H1 (cell line): Measurements from ENCODE around the gene MOV10L1. TPM values are rescaled to one million over a fixed set of nuclear protein-coding genes. Genes with fewer than 3 reads are reported as not detected.

Experiments used
- CTCF ChIA-PET: fragments of 300-600 bp; sonication (Branson Sonifier 250); formaldehyde crosslinking; loops from one replicate; lab custom pipeline; 2021; ENCODE audit not compliant: partially characterized antibody; lab: Charles Lee
- POLR2A ChIA-PET: fragments of 300-600 bp; sonication (Branson Sonifier 250); formaldehyde crosslinking; loops from one replicate; lab custom pipeline; 2021; ENCODE audit warnings: inconsistent platforms; ENCODE audit not compliant: partially characterized antibody; lab: Charles Lee
- DNase-seq, 2 experiments: peaks; one replicate each; pipeline versions ENCODE4 v3.0.0 to v3.0.0-alpha.2; 2010 to 2022; ENCODE audit warnings: low spot score in 2 of 2, low read depth in 1 of 2, mixed read lengths in 1 of 2
- FAIRE-seq: peaks from 2 replicates; lab custom pipeline; 2011; peaks lifted over from hg19 to GRCh38; lab: Jason Lieb, UNC
- H2AFZ ChIP-seq: 2 replicates; pipeline ENCODE4 v1.8.1; 2012; ENCODE audit warnings: low read length, inconsistent platforms
- H2AK5ac ChIP-seq: 2 replicates; pipeline ENCODE4 v1.6.1; 2013; ENCODE audit warnings: low read depth, low read length
- H2BK120ac ChIP-seq: replicated peaks from 2 replicates; pipeline ENCODE3; 2013; ENCODE audit warnings: low read depth, low read length, inconsistent platforms
- H2BK12ac ChIP-seq: 2 replicates; pipeline ENCODE4 v1.6.1; 2013; ENCODE audit warnings: low read depth, low read length
- H2BK15ac ChIP-seq: 2 replicates; pipeline ENCODE4 v1.6.1; 2013; ENCODE audit warnings: low read length
- H2BK20ac ChIP-seq: 2 replicates; pipeline ENCODE4 v1.6.1; 2013; ENCODE audit warnings: low read length
- H2BK5ac ChIP-seq: 2 replicates; pipeline ENCODE4 v1.6.1; 2013; ENCODE audit warnings: low read depth, low read length
- H3K14ac ChIP-seq: 2 replicates; pipeline ENCODE4 v1.6.1; 2013; ENCODE audit warnings: inconsistent platforms; ENCODE audit not compliant: insufficient read length
- H3K18ac ChIP-seq: 2 replicates; pipeline ENCODE4 v1.6.1; 2013; ENCODE audit warnings: low read length; ENCODE audit errors: extremely low read depth
- H3K23ac ChIP-seq: 2 replicates; pipeline ENCODE4 v1.6.1; 2013; ENCODE audit warnings: inconsistent platforms; ENCODE audit not compliant: insufficient read length
- H3K23me2 ChIP-seq: 2 replicates; pipeline ENCODE4 v1.6.1; 2013; ENCODE audit warnings: low read depth, low read length
- H3K27ac ChIP-seq: 2 replicates; pipeline ENCODE4 v1.6.1; 2011; ENCODE audit warnings: low read depth, low read length, inconsistent platforms
- H3K27me3 ChIP-seq, 4 experiments: replicated peaks in 1 of 4; 1 replicate in 1 of 4; 2 replicates in 3 of 4; pipeline versions ENCODE4 v1.6.1 to v1.8.1; 2011 to 2013; ENCODE audit warnings: low read length in 3 of 4, mild to moderate bottlenecking in 3 of 4, inconsistent platforms in 2 of 4, mixed read lengths in 2 of 4, moderate library complexity in 1 of 4; ENCODE audit not compliant: control insufficient read depth in 3 of 4, insufficient read depth in 3 of 4; ENCODE audit errors: extremely low read depth in 1 of 4
- H3K36me3 ChIP-seq, 4 experiments: 2 replicates each; pipeline versions ENCODE4 v1.6.1 to v1.8.1; 2011 to 2013; ENCODE audit warnings: mild to moderate bottlenecking in 4 of 4, low read length in 3 of 4, moderate library complexity in 2 of 4, control low read depth in 1 of 4, inconsistent platforms in 1 of 4; ENCODE audit not compliant: insufficient read depth in 4 of 4, control insufficient read depth in 2 of 4
- H3K4ac ChIP-seq: replicated peaks from 2 replicates; pipeline ENCODE3; 2013; ENCODE audit warnings: low read length, low read depth, mixed read lengths, inconsistent platforms; ENCODE audit not compliant: insufficient read length
- H3K4me1 ChIP-seq, 4 experiments: replicated peaks in 1 of 4; 1 replicate in 1 of 4; 2 replicates in 3 of 4; pipeline versions ENCODE4 v1.6.1 to v1.8.1; 2011 to 2013; ENCODE audit warnings: low read length in 3 of 4, inconsistent platforms in 2 of 4, mixed read lengths in 1 of 4; ENCODE audit not compliant: insufficient read depth in 4 of 4, control insufficient read depth in 3 of 4
- H3K4me2 ChIP-seq, 2 experiments: 2 replicates each; pipeline versions ENCODE4 v1.6.1 to v1.8.1; 2011 to 2013; ENCODE audit warnings: low read depth in 2 of 2, low read length in 2 of 2, control low read depth in 1 of 2, inconsistent platforms in 1 of 2, mild to moderate bottlenecking in 1 of 2; ENCODE audit not compliant: insufficient read depth in 1 of 2
- H3K4me3 ChIP-seq, 4 experiments: fragments of 200-600, 300-600 bp in 1 of 4; sonication (generic), shearing (Covaris generic), sonication (Bioruptor Twin) in 1 of 4; 2 replicates each; pipeline versions ENCODE4 v1.5.1 to v1.8.1; 2011 to 2016; ENCODE audit warnings: low read length in 4 of 4, low read depth in 3 of 4, control low read depth in 2 of 4, inconsistent platforms in 2 of 4, mild to moderate bottlenecking in 2 of 4, mixed read lengths in 1 of 4, moderate library complexity in 1 of 4; ENCODE audit not compliant: insufficient read depth in 2 of 4; ENCODE audit errors: extremely low read depth in 1 of 4
- H3K56ac ChIP-seq: replicated peaks from 2 replicates; pipeline ENCODE3; 2013; ENCODE audit warnings: low read depth, mild to moderate bottlenecking, mixed read lengths, low read length, inconsistent platforms; ENCODE audit not compliant: insufficient read length
- H3K79me1 ChIP-seq: 2 replicates; pipeline ENCODE4 v1.6.1; 2013; ENCODE audit warnings: low read depth, low read length, control low read depth
- H3K79me2 ChIP-seq, 2 experiments: 2 replicates each; pipeline versions ENCODE4 v1.6.1 to v1.8.1; 2012 to 2013; ENCODE audit warnings: low read length in 2 of 2, mild to moderate bottlenecking in 2 of 2, inconsistent platforms in 1 of 2; ENCODE audit not compliant: insufficient read depth in 2 of 2, control insufficient read depth in 1 of 2
- H3K9ac ChIP-seq, 4 experiments: replicated peaks in 1 of 4; 1 replicate in 1 of 4; 2 replicates in 3 of 4; pipeline versions ENCODE4 v1.6.1 to v1.8.1; 2011 to 2013; ENCODE audit warnings: low read depth in 3 of 4, low read length in 3 of 4, control low read depth in 2 of 4, mild to moderate bottlenecking in 2 of 4, moderate library complexity in 2 of 4, inconsistent platforms in 1 of 4; ENCODE audit errors: extremely low read depth in 1 of 4
- H3K9me3 ChIP-seq, 2 experiments: 2 replicates each; pipeline versions ENCODE4 v1.6.1 to v1.8.1; 2012 to 2013; ENCODE audit warnings: mild to moderate bottlenecking in 2 of 2, moderate library complexity in 2 of 2, control low read depth in 1 of 2, inconsistent platforms in 1 of 2, low read depth in 1 of 2, low read length in 1 of 2, mixed read lengths in 1 of 2; ENCODE audit not compliant: insufficient read depth in 2 of 2
- H4K20me1 ChIP-seq, 2 experiments: replicated peaks in 1 of 2; 2 replicates each; pipeline versions ENCODE3 to v1.8.1; 2011 to 2013; ENCODE audit warnings: inconsistent platforms in 2 of 2, low read length in 2 of 2, mild to moderate bottlenecking in 1 of 2; ENCODE audit not compliant: insufficient read depth in 2 of 2, control insufficient read depth in 1 of 2
- H4K5ac ChIP-seq: 2 replicates; pipeline ENCODE4 v1.6.1; 2013; ENCODE audit warnings: low read length, low read depth, mixed read lengths, inconsistent platforms; ENCODE audit not compliant: insufficient read length
- H4K8ac ChIP-seq: 2 replicates; pipeline ENCODE4 v1.8.0; 2013; ENCODE audit warnings: mild to moderate bottlenecking, moderate library complexity, low read length, inconsistent platforms; ENCODE audit not compliant: insufficient read depth; ENCODE audit errors: extremely low read depth
- H4K91ac ChIP-seq: replicated peaks from 2 replicates; pipeline ENCODE3; 2013; ENCODE audit warnings: low read length, mixed read lengths, inconsistent platforms; ENCODE audit not compliant: insufficient read length
- CTBP2 ChIP-seq: IDR thresholded peaks from 2 replicates; pipeline ENCODE4 v1.7.0; 2011; ENCODE audit warnings: borderline replicate concordance, mild to moderate bottlenecking, moderate library complexity, mixed read lengths, low read length; ENCODE audit not compliant: insufficient read depth, insufficient read length
- POLR2A ChIP-seq, 2 experiments: IDR thresholded peaks; 1 replicate in 1 of 2; 2 replicates in 1 of 2; pipeline ENCODE4 v1.6.1; 2011; ENCODE audit warnings: low read depth in 2 of 2, low read length in 2 of 2, mild to moderate bottlenecking in 2 of 2; ENCODE audit errors: control extremely low read depth in 1 of 2
- RNF2 ChIP-seq: fragments of 200-900, 300-1000 bp; sonication (generic); IDR thresholded peaks from 2 replicates; pipeline ENCODE4 v1.7.1; 2016; ENCODE audit warnings: borderline replicate concordance, low read depth, mild to moderate bottlenecking, antibody characterized with exemption, low read length; ENCODE audit not compliant: poor library complexity, severe bottlenecking; ENCODE audit errors: missing control alignments
- SRF ChIP-seq: IDR thresholded peaks from 2 replicates; pipeline ENCODE4 v1.6.1; 2011; ENCODE audit warnings: mild to moderate bottlenecking, low read depth, low read length, moderate library complexity
- SUZ12 ChIP-seq: fragments of 200-600 bp; sonication (generic); IDR thresholded peaks from 2 replicates; pipeline ENCODE4 v1.6.1; 2012; ENCODE audit warnings: mild to moderate bottlenecking, inconsistent platforms, low read length, moderate library complexity, mixed read lengths
- USF2 ChIP-seq: IDR thresholded peaks from 2 replicates; pipeline ENCODE4 v1.6.1; 2011; ENCODE audit warnings: low read length, improper control_type of control experiment
- WGBS, 2 experiments: shearing (Covaris generic) in 1 of 2; methylation state at CpG; one replicate each; pipeline versions ENCODE4 v1.1.6 to v1.1.7; 2013 to 2015; ENCODE audit warnings: low lambda C conversion rate in 2 of 2, mixed read lengths in 2 of 2, inconsistent platforms in 1 of 2, low coverage in 1 of 2, missing lambda C conversion rate in 1 of 2; ENCODE audit not compliant: insufficient replicate concordance in 2 of 2, insufficient coverage in 1 of 2, insufficient read length in 1 of 2; ENCODE audit errors: extremely low coverage in 1 of 2, missing lambda C conversion rate in 1 of 2; 5-methylcytosine and 5-hydroxymethylcytosine counted together
- polyA plus RNA-seq, 7 experiments: library from polyadenylated mRNA; depleted of rRNA in 3 of 7; stranded (reverse) in 5 of 7; unstranded in 2 of 7; fragments of >200 nt in 5 of 7; fragments of 200-250 nt in 2 of 7; gene quantifications; 1 replicate in 5 of 7; 2 replicates in 1 of 7; 4 replicates in 1 of 7; pipeline versions ENCODE4 v1.2.1 to v1.2.3, GENCODE V29; 2011 to 2013; ENCODE audit warnings: missing spikeins in 2 of 7, mixed read lengths in 2 of 7
- total RNA-seq: library from RNA; stranded (reverse); fragmentation: NEBNext Ultra II Directional; extraction: Animal tissue kit (Norgen Biotek cat#: 25700); gene quantifications from 2 replicates; pipeline ENCODE4 v1.2.1, GENCODE V29; 2021

The MOV10L1 gene
- total and polyA plus RNA-seq, 2 of the 8 experiments (the other 6 are each of a cell fraction or from before 2014, with no cell fraction given), result 0.32 TPM; not detected in 1

- no peak overlapping the region for H3K18ac ChIP-seq
- POLR2A ChIA-PET, result no interaction called here
- no peak overlapping the region for H3K56ac ChIP-seq
- TF ChIP-seq SUZ12 (no peak), POLR2A (IDR thresholded peaks at IDR 0.05; ENCODE audit: control extremely low read depth in 1 of 2, low read depth in 2 of 2, low read length in 2 of 2) (no peak), RNF2 (no peak), USF2 (no peak), CTBP2 (no peak), SRF (no peak)
- TF ChIP-seq, all 59 proteins: peak for 0
- no peak overlapping the region for H2AK5ac ChIP-seq
- H3K14ac ChIP-seq, result no peak overlapping the region
- H3K4me1 ChIP-seq, result no peaks in the 10 kb centered on the region
- H2BK20ac ChIP-seq, result no peak overlapping the region
- H3K79me2 ChIP-seq, result no peaks in the 10 kb centered on the region
- DNase-seq (no peak), FAIRE-seq (no peak)
- no peaks in the 10 kb centered on the region for H3K23me2 ChIP-seq
- peaks cover 0 to 1% of the 10 kb centered on the region in 2 experiments for H4K20me1 ChIP-seq
- H2BK120ac ChIP-seq, result no peak overlapping the region
- no peak overlapping the region for H4K8ac ChIP-seq
- H4K5ac ChIP-seq, result no peak overlapping the region
- H3K9ac ChIP-seq, result no peak overlapping the region; a peak in 1 of 7 replicates
- H3K36me3 ChIP-seq, result no peaks in the 10 kb centered on the region
- no peaks in the 10 kb centered on the region; a peak in 2 of 7 replicates for H3K27me3 ChIP-seq
- H2BK5ac ChIP-seq, result no peak overlapping the region
- no peak overlapping the region for H3K27ac ChIP-seq
- H3K9me3 ChIP-seq, result no peaks in the 10 kb centered on the region
- CTCF ChIA-PET, result interaction anchor here (0.9 to 1.0 kb wide), 2 partner anchors 37 to 46 kb away, joined by 3 to 4 read pairs; no protein-coding TSS in a partner anchor
- H3K4me3 ChIP-seq, result no peak overlapping the region
- no peak overlapping the region for H3K4me2 ChIP-seq
- H4K91ac ChIP-seq, result no peak overlapping the region
- no peak overlapping the region for H3K4ac ChIP-seq
- no peak overlapping the region for H2AFZ ChIP-seq
- no peaks in the 10 kb centered on the region for H3K79me1 ChIP-seq
- no peak overlapping the region for H2BK12ac ChIP-seq
- H2BK15ac ChIP-seq, result no peak overlapping the region
- WGBS, 2 experiments, result 92% methylated on average over 9 of the region's 9 CpGs; no CpG with 5 or more reads in 1 of the 2 experiments
- no peak overlapping the region for H3K23ac ChIP-seq
Observed at GRCh38 chr22:50105208-50106100, 15.6 kb downstream of the MOV10L1 start.
